Heart left ventricle (tissue), 16 donors: ENCODE results near the gene BTRC. TPM values are rescaled to one million over a fixed set of nuclear protein-coding genes. Genes with fewer than 3 reads are reported as not detected.

ENCODE experiments used
- ATAC-seq, 4 donors: fragments of 200-7000 bp; cut with Tn5 transposase; one replicate each; pipeline ENCODE4 v1.9.1; 2020 to 2022; ENCODE audit warnings: moderate library complexity in 4 of 4, mild to moderate bottlenecking in 3 of 4, moderate number of reproducible peaks in 1 of 4
- DNase-seq, 5 donors: peaks; one replicate each; pipeline ENCODE4 v3.0.0-alpha.2; 2020
- H3K27ac ChIP-seq, 12 donors: fragments of 200-600 bp; sonication (generic) in 4 of 12; one replicate each; pipeline versions ENCODE4 v1.5.0 to v1.8.0; 2016 to 2022; ENCODE audit warnings: mild to moderate bottlenecking in 2 of 12
- H3K27me3 ChIP-seq, 9 donors: fragments of 200-600 bp; sonication (generic) in 2 of 9; one replicate each; pipeline versions ENCODE4 v1.5.1 to v1.8.0; 2016 to 2022; ENCODE audit warnings: mild to moderate bottlenecking in 3 of 9
- H3K36me3 ChIP-seq, 9 donors: fragments of 200-600 bp; sonication (generic) in 2 of 9; one replicate each; pipeline versions ENCODE4 v1.5.0 to v1.8.0; 2018 to 2022; ENCODE audit warnings: mild to moderate bottlenecking in 2 of 9
- H3K4me1 ChIP-seq, 12 donors: fragments of 200-600 bp; sonication (generic) in 4 of 12; one replicate each; pipeline versions ENCODE4 v1.5.0 to v1.8.0; 2016 to 2022; ENCODE audit warnings: mild to moderate bottlenecking in 3 of 12
- H3K4me3 ChIP-seq, 12 donors: fragments of 200-600 bp; sonication (generic) in 4 of 12; one replicate each; pipeline versions ENCODE4 v1.5.0 to v1.8.0; 2017 to 2022; ENCODE audit warnings: mild to moderate bottlenecking in 9 of 12, moderate library complexity in 4 of 12
- H3K9me3 ChIP-seq, 12 donors: fragments of 200-600 bp; sonication (generic) in 4 of 12; one replicate each; pipeline versions ENCODE4 v1.5.0 to v1.8.0; 2016 to 2022; ENCODE audit warnings: mild to moderate bottlenecking in 1 of 12
- CTCF ChIP-seq, 12 donors: fragments of 200-600 bp; sonication (generic) in 4 of 12; IDR thresholded peaks; one replicate each; pipeline versions ENCODE4 v1.5.0 to v1.8.0; 2018 to 2022; ENCODE audit warnings: antibody characterized with exemption in 12 of 12, mild to moderate bottlenecking in 5 of 12
- POLR2A ChIP-seq, 2 donors: fragments of 450-650 bp; IDR thresholded peaks; one replicate each; pipeline ENCODE4 v1.6.1; 2017; ENCODE audit warnings: antibody characterized with exemption in 2 of 2, mild to moderate bottlenecking in 2 of 2, moderate library complexity in 2 of 2
- WGBS, 4 donors: extraction: QIAGEN DNeasy Blood & Tissue Kit in 2 of 4; methylation state at CpG; one replicate each; pipeline versions ENCODE4 v1.1.5 to v1.1.7; 2013 to 2018; 5-methylcytosine and 5-hydroxymethylcytosine counted together
- intact Hi-C, 10 donors: fragments of 100-400 bp; cut with DNase I; formaldehyde crosslinking; loops; one replicate each; pipeline versions ENCODE4 v1.11.1 to v1.14.2; 2022
- polyA plus RNA-seq, 2 donors: library from polyadenylated mRNA; stranded (reverse); fragments of 200-250 nt; gene quantifications; one replicate each; pipeline ENCODE4 v1.2.3, GENCODE V29; 2013
- total RNA-seq, 9 donors: library from RNA; depleted of rRNA in 2 of 9; stranded (reverse); fragments of >200 nt in 2 of 9; fragmentation: NEBNext Ultra II Directional in 3 of 9; extraction: Animal tissue kit (Norgen Biotek cat#: 25700) in 3 of 9; gene quantifications; one replicate each; pipeline versions ENCODE4 v1.1.0 to v1.2.4, GENCODE V29; 2016 to 2023
- donor health status: ischemic (EF 13 %, LVEDD 7.1; RV severe dilation, severe dysfunction).
- donor health status: healthy with polysubstance abuse.
- donor health status: DM: no; HTN: yes; CAD: no.
- donor health status: DM: no; HTN: no; CAD: no.
- donor health status: ischemic (EF 25% LVEDD 6.9; RV normal size, moderate dysfunction).
- donor health status: ischemic (EF 25% LVEDD 5.7; RV mildly dilated, moderate dysfunction).
- donor health status: healthy.
- donor health status: DM: yes; HTN: yes; CAD: no.
- donor health status: ischemic (EF 35%, LVEDD 5.7; RV mildly dilated, moderate dysfunction).
- donor health status: nonischemic (EF 11% LVEDD 7.7; RV severe dilation, severe dysfunction).
- donor health status: DM: yes; HTN: yes; CAD: no.
- donor health status: PGD.
- donor health status: ischemic (EF 29% LVEDD 5.4; RV normal size, mild dysfunction).
- donor health status: nonischemic (EF 23%, LVEDD 6.1; RV moderate dilation, normal function).

The BTRC gene
- total and polyA plus RNA-seq, 11 donors: 10.7 to 53.5 (median 32.1) TPM

GRCh38 chr10:101513733-101514132 is 159.8 kb downstream of the BTRC start:
- 97 to 99% (median 98%) methylated on average over 2 of the region's 2 CpGs for WGBS, 4 donors
- DNase-seq: no peak
- intact Hi-C loops: no loop called here
- no peak overlapping the region for H3K27ac ChIP-seq
- H3K4me1 ChIP-seq: peaks cover 0 to 8% (median 0%) of the 10 kb centered on the region in 12 donors
- TF ChIP-seq POLR2A (IDR thresholded peaks at IDR 0.05) (no peak), CTCF (IDR thresholded peaks at IDR 0.05) (no peak)
- no peaks in the 10 kb centered on the region for H3K27me3 ChIP-seq
- peaks cover 0 to 15% (median 0%) of the 10 kb centered on the region in 12 donors for H3K9me3 ChIP-seq
- H3K36me3 ChIP-seq: peaks cover 0 to 5% (median 0%) of the 10 kb centered on the region in 9 donors
- H3K4me3 ChIP-seq: no peak overlapping the region
- no peak for ATAC-seq

DNA sequence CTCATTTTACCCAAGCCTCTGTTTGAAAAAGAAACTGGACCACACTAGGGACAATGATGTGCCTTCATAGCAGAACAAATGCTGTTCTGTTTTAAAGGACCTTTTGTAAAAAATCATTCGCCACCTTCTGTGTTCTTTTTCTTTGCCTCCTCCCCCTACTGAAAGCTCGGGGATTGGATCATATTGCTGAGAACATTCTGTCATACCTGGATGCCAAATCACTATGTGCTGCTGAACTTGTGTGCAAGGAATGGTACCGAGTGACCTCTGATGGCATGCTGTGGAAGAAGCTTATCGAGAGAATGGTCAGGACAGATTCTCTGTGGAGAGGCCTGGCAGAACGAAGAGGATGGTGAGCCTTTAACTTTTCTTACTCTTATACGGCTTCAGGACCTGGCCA is 171.9 kb downstream of the BTRC start:
- 66 to 83% (median 72%) methylated on average over 6 of the region's 6 CpGs for WGBS, 4 donors
- Histone ChIP-seq H3K4me1 (peaks cover 0 to 18% (median 0%) of the 10 kb centered on the region in 12 donors), H3K9me3 (no peaks in the 10 kb centered on the region), H3K27me3 (no peaks in the 10 kb centered on the region), H3K36me3 (peaks cover 0 to 44% (median 11%) of the 10 kb centered on the region in 9 donors), H3K4me3 (no peak overlapping the region), H3K27ac (no peak overlapping the region)
- intact Hi-C loops: no loop called here
- TF ChIP-seq CTCF (IDR thresholded peaks at IDR 0.05): no peak
- no peak for TF ChIP-seq POLR2A (IDR thresholded peaks at IDR 0.05)
- no peak for DNase-seq
- peak in 3 of 4 donors; percentile 68 to 82 (median 79) for ATAC-seq

GRCh38 chr10:101529207-101529606 is 175.2 kb downstream of the BTRC start:
- Histone ChIP-seq H3K4me1 (peaks cover 0 to 18% (median 0%) of the 10 kb centered on the region in 12 donors), H3K36me3 (peaks cover 0 to 62% (median 32%) of the 10 kb centered on the region in 9 donors), H3K4me3 (no peak overlapping the region), H3K27me3 (no peaks in the 10 kb centered on the region), H3K27ac (no peak overlapping the region), H3K9me3 (no peaks in the 10 kb centered on the region)
- DNase-seq: no peak
- intact Hi-C loops: no loop called here
- TF ChIP-seq CTCF (IDR thresholded peaks at IDR 0.05) (no peak), POLR2A (IDR thresholded peaks at IDR 0.05) (no peak)
- no peak for ATAC-seq
- 88 to 97% (median 96%) methylated on average over 1 of the region's 1 CpG for WGBS, 4 donors

DNA sequence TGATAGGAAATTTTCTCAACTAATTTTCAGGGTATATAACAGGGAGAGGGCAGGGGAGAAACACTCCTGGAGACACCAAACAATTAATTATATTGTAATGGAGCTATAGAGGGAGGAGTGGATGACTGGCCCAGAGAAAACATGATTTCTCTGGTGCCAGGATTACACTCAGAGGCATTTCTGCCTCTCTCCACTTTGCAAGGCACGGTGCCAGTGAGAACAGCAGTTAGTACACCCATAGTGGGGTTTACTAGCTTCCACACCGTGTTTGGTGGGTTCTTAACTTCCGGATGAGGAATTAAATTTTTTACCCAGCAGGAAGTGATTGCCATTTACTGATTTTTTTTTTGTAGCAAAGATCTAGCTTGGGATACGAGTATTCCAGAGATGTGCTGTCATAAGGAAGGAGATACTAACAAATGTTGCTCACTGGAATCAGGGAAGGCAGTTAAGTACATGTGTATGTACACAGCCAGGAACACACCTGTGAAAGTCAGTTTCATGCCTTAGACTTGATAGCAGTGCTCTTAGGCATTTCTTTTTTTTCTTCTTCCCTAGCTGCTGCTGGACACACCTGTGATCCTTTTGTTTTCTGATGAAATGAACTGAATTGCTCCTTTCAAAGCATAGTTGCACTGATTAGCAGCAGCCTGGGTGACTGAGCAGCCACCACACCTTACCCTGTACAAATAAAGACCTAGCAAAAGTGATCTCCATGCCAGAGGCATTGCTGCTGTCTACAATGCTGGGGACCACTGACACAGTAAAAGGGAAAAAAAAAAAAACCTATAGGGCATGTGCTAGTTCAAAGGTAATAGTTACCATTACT is 176.0 kb downstream of the BTRC start:
- H3K4me1 ChIP-seq: peaks cover 0 to 18% (median 0%) of the 10 kb centered on the region in 12 donors
- no peaks in the 10 kb centered on the region for H3K9me3 ChIP-seq
- H3K4me3 ChIP-seq: no peak overlapping the region
- WGBS, 4 donors: 59 to 81% (median 77%) methylated on average over 4 of the region's 4 CpGs
- ATAC-seq (peak in 1 of 4 donors; percentile 73), DNase-seq (no peak)
- H3K27ac ChIP-seq: no peak overlapping the region
- peaks cover 0 to 69% (median 32%) of the 10 kb centered on the region in 9 donors for H3K36me3 ChIP-seq
- TF ChIP-seq POLR2A (IDR thresholded peaks at IDR 0.05): no peak
- TF ChIP-seq CTCF (IDR thresholded peaks at IDR 0.05): no peak
- intact Hi-C loops: no loop called here
- no peaks in the 10 kb centered on the region for H3K27me3 ChIP-seq
